Trophoblast cell (in vitro differentiated cells and primary cell): ENCODE measurements around the gene TTN.
A peak's percentile ranks its signal among the peaks of the same experiment; 100 is the strongest.

Experiments
- DNase-seq, 2 donors: peaks; one replicate each; pipeline ENCODE4 v3.0.0-alpha.2; 2016
- H2AFZ ChIP-seq: 2 replicates; pipeline ENCODE4 v1.6.1; 2013; ENCODE audit warnings: low read length, moderate library complexity, mild to moderate bottlenecking; ENCODE audit not compliant: insufficient read depth, poor library complexity
- H2AK5ac ChIP-seq: 2 replicates; pipeline ENCODE4 v1.6.1; 2013; ENCODE audit warnings: mild to moderate bottlenecking, low read length
- H2BK120ac ChIP-seq: 2 replicates; pipeline ENCODE4 v1.6.1; 2013; ENCODE audit warnings: low read length, mild to moderate bottlenecking, moderate library complexity; ENCODE audit not compliant: insufficient read depth, poor library complexity
- H2BK12ac ChIP-seq: 2 replicates; pipeline ENCODE4 v1.6.1; 2013; ENCODE audit warnings: mild to moderate bottlenecking, low read length, moderate library complexity
- H2BK5ac ChIP-seq: 2 replicates; pipeline ENCODE4 v1.6.1; 2013; ENCODE audit warnings: low read length, low read depth, moderate library complexity, mild to moderate bottlenecking; ENCODE audit not compliant: poor library complexity
- H3K14ac ChIP-seq: 2 replicates; pipeline ENCODE4 v1.6.1; 2013; ENCODE audit warnings: mild to moderate bottlenecking, low read length
- H3K18ac ChIP-seq: 2 replicates; pipeline ENCODE4 v1.6.1; 2013; ENCODE audit warnings: mild to moderate bottlenecking, low read length
- H3K23ac ChIP-seq: 2 replicates; pipeline ENCODE4 v1.6.1; 2013; ENCODE audit warnings: low read length
- H3K27ac ChIP-seq: 2 replicates; pipeline ENCODE4 v1.5.1; 2013; ENCODE audit warnings: low read depth, mild to moderate bottlenecking, inconsistent platforms, low read length, moderate library complexity
- H3K27me3 ChIP-seq: 2 replicates; pipeline ENCODE4 v1.6.1; 2013; ENCODE audit warnings: inconsistent platforms, mild to moderate bottlenecking, low read length, moderate library complexity; ENCODE audit not compliant: insufficient read depth
- H3K36me3 ChIP-seq, 2 experiments: 1 replicate in 1 of 2; 2 replicates in 1 of 2; pipeline ENCODE4 v1.6.1; 2013; ENCODE audit warnings: low read length in 2 of 2, mild to moderate bottlenecking in 2 of 2, moderate library complexity in 1 of 2; ENCODE audit not compliant: insufficient read depth in 2 of 2, control insufficient read depth in 1 of 2
- H3K4ac ChIP-seq: 2 replicates; pipeline ENCODE4 v1.6.1; 2013; ENCODE audit warnings: low read depth, mild to moderate bottlenecking, low read length, moderate library complexity
- H3K4me1 ChIP-seq, 2 experiments: 1 replicate in 1 of 2; 2 replicates in 1 of 2; pipeline ENCODE4 v1.6.1; 2013; ENCODE audit warnings: low read length in 2 of 2, mild to moderate bottlenecking in 2 of 2, moderate library complexity in 1 of 2; ENCODE audit not compliant: insufficient read depth in 2 of 2, control insufficient read depth in 1 of 2
- H3K4me2 ChIP-seq: 2 replicates; pipeline ENCODE4 v1.6.1; 2013; ENCODE audit warnings: inconsistent platforms, mild to moderate bottlenecking, low read length, moderate library complexity
- H3K4me3 ChIP-seq: 2 replicates; pipeline ENCODE4 v1.5.1; 2013; ENCODE audit warnings: mild to moderate bottlenecking, low read depth, low read length, inconsistent platforms
- H3K79me1 ChIP-seq: one replicate; pipeline ENCODE4 v1.6.1; 2013; ENCODE audit warnings: low read length
- H3K79me2 ChIP-seq: 2 replicates; pipeline ENCODE4 v1.6.1; 2013; ENCODE audit warnings: low read length, mild to moderate bottlenecking; ENCODE audit not compliant: control insufficient read depth, insufficient read depth, poor library complexity
- H3K9ac ChIP-seq: 2 replicates; pipeline ENCODE4 v1.6.1; 2013; ENCODE audit warnings: mild to moderate bottlenecking, low read length
- H3K9me3 ChIP-seq: 2 replicates; pipeline ENCODE4 v1.6.1; 2013; ENCODE audit warnings: low read depth, mild to moderate bottlenecking, control low read depth, inconsistent platforms, low read length; ENCODE audit not compliant: insufficient read depth
- H4K12ac ChIP-seq: 2 replicates; pipeline ENCODE4 v1.6.1; 2013; ENCODE audit warnings: low read depth, mild to moderate bottlenecking, low read length, moderate library complexity
- H4K8ac ChIP-seq: 2 replicates; pipeline ENCODE4 v1.6.1; 2013; ENCODE audit warnings: low read depth, mild to moderate bottlenecking, low read length, moderate library complexity
- H4K91ac ChIP-seq: one replicate; pipeline ENCODE4 v1.6.1; 2013; ENCODE audit warnings: low read depth, mild to moderate bottlenecking, low read length, moderate library complexity
- WGBS: extraction: QIAGEN DNeasy Blood & Tissue Kit; methylation state at CpG from one replicate; pipeline ENCODE4 v1.1.7; 2013; ENCODE audit warnings: missing lambda C conversion rate; ENCODE audit not compliant: insufficient read length, insufficient coverage; ENCODE audit errors: extremely low coverage; 5-methylcytosine and 5-hydroxymethylcytosine counted together

The TTN gene

GRCh38 chr2:178799305-178799704, 7.9 kb downstream of the TTN start:
- no peak overlapping the region for H2BK5ac ChIP-seq
- no peaks in the 10 kb centered on the region for H3K4me1 ChIP-seq
- H3K9ac ChIP-seq, result no peak overlapping the region
- H3K79me2 ChIP-seq, result no peaks in the 10 kb centered on the region
- no peaks in the 10 kb centered on the region for H3K36me3 ChIP-seq
- H3K9me3 ChIP-seq, result no peaks in the 10 kb centered on the region
- H3K18ac ChIP-seq, result no peak overlapping the region
- no peak overlapping the region for H4K91ac ChIP-seq
- no peaks in the 10 kb centered on the region for H3K79me1 ChIP-seq
- no peak overlapping the region for H2BK120ac ChIP-seq
- H3K4me2 ChIP-seq, result no peak overlapping the region
- H3K27me3 ChIP-seq, result no peaks in the 10 kb centered on the region
- H3K23ac ChIP-seq, result no peak overlapping the region
- no peak overlapping the region for H4K12ac ChIP-seq
- H3K14ac ChIP-seq, result no peak overlapping the region
- H3K4me3 ChIP-seq, result no peak overlapping the region
- WGBS, result no CpG with 5 or more reads among the region's 19 CpGs
- no peak overlapping the region for H2AFZ ChIP-seq
- no peak overlapping the region for H2BK12ac ChIP-seq
- H4K8ac ChIP-seq, result no peak overlapping the region
- DNase-seq, result no peak
- no peak overlapping the region for H3K4ac ChIP-seq
- no peak overlapping the region for H2AK5ac ChIP-seq
- no peak overlapping the region for H3K27ac ChIP-seq

GRCh38 chr2:178796079-178796677, 11.0 kb downstream of the TTN start:
- no CpG with 5 or more reads among the region's 2 CpGs for WGBS

GRCh38 chr2:178787934-178788333, 19.3 kb downstream of the TTN start:
- Histone ChIP-seq H2AFZ (no peak overlapping the region), H3K4me1 (no peaks in the 10 kb centered on the region), H2AK5ac (no peak overlapping the region), H3K79me2 (no peaks in the 10 kb centered on the region), H3K4me3 (no peak overlapping the region), H4K91ac (no peak overlapping the region), H2BK5ac (no peak overlapping the region), H3K14ac (no peak overlapping the region), H4K12ac (no peak overlapping the region), H3K4ac (no peak overlapping the region), H3K27me3 (no peaks in the 10 kb centered on the region), H3K23ac (no peak overlapping the region), H3K4me2 (no peak overlapping the region), H2BK12ac (no peak overlapping the region), H3K27ac (no peak overlapping the region), H4K8ac (no peak overlapping the region), H3K79me1 (no peaks in the 10 kb centered on the region), H3K18ac (no peak overlapping the region), H2BK120ac (no peak overlapping the region), H3K9ac (no peak overlapping the region), H3K36me3 (no peaks in the 10 kb centered on the region), H3K9me3 (no peaks in the 10 kb centered on the region)
- DNase-seq, result no peak
- no CpG with 5 or more reads among the region's 5 CpGs for WGBS

More at GRCh38 chr2:178796079-178796677, 11.0 kb downstream of the TTN start:
- DNase-seq, result peak in 1 of 2 donors; percentile 59
- Histone ChIP-seq H3K79me2 (no peaks in the 10 kb centered on the region), H3K4me2 (no peak overlapping the region), H4K12ac (no peak overlapping the region), H3K4ac (no peak overlapping the region), H2AFZ (no peak overlapping the region), H3K36me3 (no peaks in the 10 kb centered on the region), H3K27me3 (no peaks in the 10 kb centered on the region), H3K9ac (no peak overlapping the region), H2BK12ac (no peak overlapping the region), H3K27ac (no peak overlapping the region), H3K18ac (no peak overlapping the region), H4K8ac (no peak overlapping the region), H2BK5ac (no peak overlapping the region), H2BK120ac (no peak overlapping the region), H3K9me3 (no peaks in the 10 kb centered on the region), H3K4me1 (no peaks in the 10 kb centered on the region), H2AK5ac (no peak overlapping the region), H3K4me3 (no peak overlapping the region), H4K91ac (no peak overlapping the region), H3K79me1 (no peaks in the 10 kb centered on the region), H3K23ac (no peak overlapping the region), H3K14ac (no peak overlapping the region)

- Histone ChIP-seq H3K9me3 (no peaks in the 10 kb centered on the region), H2BK12ac (no peak overlapping the region), H3K4me2 (no peak overlapping the region), H3K79me2 (no peaks in the 10 kb centered on the region), H3K23ac (no peak overlapping the region), H3K18ac (no peak overlapping the region), H3K27me3 (no peaks in the 10 kb centered on the region), H4K8ac (no peak overlapping the region), H3K4me1 (no peaks in the 10 kb centered on the region), H3K9ac (no peak overlapping the region), H4K91ac (no peak overlapping the region), H3K4me3 (no peak overlapping the region), H4K12ac (no peak overlapping the region), H3K79me1 (no peaks in the 10 kb centered on the region), H2BK5ac (no peak overlapping the region), H2AK5ac (no peak overlapping the region), H3K27ac (no peak overlapping the region), H2AFZ (no peak overlapping the region), H3K4ac (no peak overlapping the region), H3K14ac (no peak overlapping the region), H3K36me3 (no peaks in the 10 kb centered on the region), H2BK120ac (no peak overlapping the region)
- DNase-seq, result no peak
- WGBS, result no CpG with 5 or more reads among the region's 2 CpGs
Measured at GRCh38 chr2:178787155-178787554, 20.1 kb downstream of the TTN start.
